LNCAP (cell line): ENCODE results near the gene FOXG1.

Experiments
- CTCF ChIP-seq: fragments of 450-650 bp; IDR thresholded peaks from 2 replicates; pipeline ENCODE4 v1.5.1; 2017; ENCODE audit warnings: mild to moderate bottlenecking

FOXG1 gene

GRCh38 chr14:28762955-28763326 lies 3.6 kb upstream of the FOXG1 start:
- no peak for TF ChIP-seq CTCF

GRCh38 chr14:28763751-28764256 lies 2.8 kb upstream of the FOXG1 start:
- no peak for TF ChIP-seq CTCF

- no peak for TF ChIP-seq CTCF
These were observed 2.1 kb upstream of the FOXG1 start for GRCh38 chr14:28764257-28765160.

- no peak for TF ChIP-seq CTCF
These were observed 1.3 kb upstream of the FOXG1 start for GRCh38 chr14:28765169-28765830.

GRCh38 chr14:28765831-28766468 lies 637 bp upstream of the FOXG1 start:
- no peak for TF ChIP-seq CTCF

- TF ChIP-seq CTCF = no peak
These were observed 654 bp downstream of the FOXG1 start for GRCh38 chr14:28767030-28767852.
